ENCODE data around the gene TP73.

TP73 gene

DNA sequence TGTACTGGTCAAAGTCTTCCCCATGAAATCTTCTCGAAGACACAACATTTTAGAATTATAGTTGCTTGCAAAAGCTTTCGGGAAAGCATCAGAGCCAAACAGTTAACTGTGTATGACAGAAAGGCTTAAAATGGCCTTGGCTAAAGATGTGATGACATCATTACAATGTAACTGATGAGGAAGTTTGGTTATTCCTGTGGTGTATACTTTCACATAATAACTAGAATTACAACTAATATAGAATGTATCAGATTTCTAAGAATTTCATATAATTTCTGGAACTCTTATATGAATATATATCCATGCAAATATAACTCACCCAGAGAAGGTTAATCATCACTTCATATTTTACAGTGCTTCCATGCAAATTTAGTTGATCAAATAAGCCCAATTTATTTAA is 8.4 kb downstream of the TP73 start:
- no peak for DNase-seq (ENCODE audit: low read depth)
- TF ChIP-seq, protein P1, sequence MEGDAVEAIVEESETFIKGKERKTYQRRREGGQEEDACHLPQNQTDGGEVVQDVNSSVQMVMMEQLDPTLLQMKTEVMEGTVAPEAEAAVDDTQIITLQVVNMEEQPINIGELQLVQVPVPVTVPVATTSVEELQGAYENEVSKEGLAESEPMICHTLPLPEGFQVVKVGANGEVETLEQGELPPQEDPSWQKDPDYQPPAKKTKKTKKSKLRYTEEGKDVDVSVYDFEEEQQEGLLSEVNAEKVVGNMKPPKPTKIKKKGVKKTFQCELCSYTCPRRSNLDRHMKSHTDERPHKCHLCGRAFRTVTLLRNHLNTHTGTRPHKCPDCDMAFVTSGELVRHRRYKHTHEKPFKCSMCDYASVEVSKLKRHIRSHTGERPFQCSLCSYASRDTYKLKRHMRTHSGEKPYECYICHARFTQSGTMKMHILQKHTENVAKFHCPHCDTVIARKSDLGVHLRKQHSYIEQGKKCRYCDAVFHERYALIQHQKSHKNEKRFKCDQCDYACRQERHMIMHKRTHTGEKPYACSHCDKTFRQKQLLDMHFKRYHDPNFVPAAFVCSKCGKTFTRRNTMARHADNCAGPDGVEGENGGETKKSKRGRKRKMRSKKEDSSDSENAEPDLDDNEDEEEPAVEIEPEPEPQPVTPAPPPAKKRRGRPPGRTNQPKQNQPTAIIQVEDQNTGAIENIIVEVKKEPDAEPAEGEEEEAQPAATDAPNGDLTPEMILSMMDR (conservative IDR thresholded peaks at IDR 0.05; ENCODE audit: low read depth, low read length) = no peak
- H3K4me3 ChIP-seq (ENCODE audit: low read depth, low read length) = no peak overlapping the region

DNA sequence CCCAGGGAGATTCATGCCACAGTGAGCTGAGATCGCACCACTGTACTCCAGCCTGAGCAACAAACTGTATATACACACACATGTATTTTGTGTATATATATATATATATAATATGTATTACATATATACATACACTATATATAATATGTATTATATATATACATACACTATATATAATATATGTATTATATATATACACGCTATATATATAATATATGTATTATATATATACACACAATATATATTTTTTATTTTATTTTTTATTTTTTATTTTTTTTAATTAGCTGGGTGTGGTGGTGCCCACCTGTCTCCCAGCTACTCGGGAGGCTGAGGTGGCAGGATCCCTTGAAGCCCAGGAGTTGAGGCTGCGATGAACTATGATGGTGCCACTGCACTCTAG is 9.3 kb downstream of the TP73 start:
- no peak for DNase-seq (ENCODE audit: low read depth)
- H3K4me3 ChIP-seq (ENCODE audit: low read depth, low read length) = no peak overlapping the region
- TF ChIP-seq, protein P1 (conservative IDR thresholded peaks at IDR 0.05; ENCODE audit: low read depth, low read length) = no peak

DNA sequence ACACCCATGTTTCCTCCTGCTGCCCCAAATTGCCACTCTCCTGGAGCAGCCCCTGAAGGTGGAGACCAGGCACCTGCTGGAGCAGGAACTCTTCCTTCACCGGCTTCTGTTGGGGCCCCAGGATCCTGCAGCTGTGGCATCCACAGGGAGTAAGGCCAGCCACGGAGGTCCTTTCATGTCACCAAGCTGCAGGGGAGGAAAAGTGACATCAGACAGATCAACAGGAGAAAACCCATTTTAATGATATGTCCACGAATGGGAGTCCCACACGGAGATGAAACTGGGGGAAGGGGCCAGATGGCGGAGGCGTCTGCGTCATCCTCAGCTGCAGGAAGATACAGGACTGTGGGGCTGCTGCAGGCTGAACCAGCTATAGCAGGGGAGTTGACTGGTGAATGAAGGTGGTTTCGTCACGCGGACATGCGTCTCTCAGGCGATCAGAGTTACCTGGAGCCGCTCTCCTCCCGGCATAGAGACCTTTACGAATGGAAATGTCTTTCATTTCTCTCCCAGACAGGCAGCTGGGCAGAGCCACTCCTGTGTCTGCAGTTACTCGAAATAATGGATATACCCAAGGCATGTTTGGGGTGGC is 9.9 kb downstream of the TP73 start:
- DNase-seq (ENCODE audit: low read depth) = no peak
- TF ChIP-seq, protein P1 (conservative IDR thresholded peaks at IDR 0.05; ENCODE audit: low read depth, low read length) = no peak
- H3K4me3 ChIP-seq (ENCODE audit: low read depth, low read length) = no peak overlapping the region

DNA sequence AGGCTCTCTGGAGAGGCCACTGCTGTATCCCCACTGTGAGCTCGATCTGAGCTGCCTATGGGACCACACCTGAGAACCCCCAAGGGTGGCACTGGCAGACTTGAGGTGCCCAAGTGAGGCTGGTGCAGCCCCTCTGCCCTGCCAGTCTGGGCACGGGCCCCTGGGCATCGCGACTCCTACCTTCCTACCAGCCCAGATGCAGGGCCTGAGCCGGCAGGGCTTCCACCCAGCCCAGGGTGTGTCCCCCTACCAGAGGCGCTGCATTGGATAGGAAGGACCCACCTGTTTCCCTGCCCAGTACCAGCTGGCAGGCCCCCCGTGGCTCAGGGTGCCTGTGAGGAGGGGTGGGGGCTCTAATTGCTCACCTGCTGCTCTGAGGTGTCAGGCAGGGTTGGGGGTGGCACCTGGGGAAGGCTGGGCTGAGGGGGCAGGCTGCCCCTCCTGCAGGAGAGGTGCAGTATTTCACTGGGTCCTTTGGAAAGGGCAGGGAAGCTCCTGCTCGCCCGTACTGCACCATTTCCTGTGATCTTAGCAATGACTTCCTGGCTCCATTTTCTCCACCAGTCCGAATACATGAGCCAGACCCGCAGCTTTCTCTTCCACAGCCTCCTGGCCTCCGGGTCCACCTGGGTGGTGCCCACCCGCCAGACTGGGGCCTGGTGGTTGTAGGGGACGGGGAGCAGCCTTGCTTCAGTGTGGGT is 11.8 kb downstream of the TP73 start:
- TF ChIP-seq, protein P1 (conservative IDR thresholded peaks at IDR 0.05; ENCODE audit: low read depth, low read length) = no peak
- no peak overlapping the region for H3K4me3 ChIP-seq (ENCODE audit: low read depth, low read length)

DNA sequence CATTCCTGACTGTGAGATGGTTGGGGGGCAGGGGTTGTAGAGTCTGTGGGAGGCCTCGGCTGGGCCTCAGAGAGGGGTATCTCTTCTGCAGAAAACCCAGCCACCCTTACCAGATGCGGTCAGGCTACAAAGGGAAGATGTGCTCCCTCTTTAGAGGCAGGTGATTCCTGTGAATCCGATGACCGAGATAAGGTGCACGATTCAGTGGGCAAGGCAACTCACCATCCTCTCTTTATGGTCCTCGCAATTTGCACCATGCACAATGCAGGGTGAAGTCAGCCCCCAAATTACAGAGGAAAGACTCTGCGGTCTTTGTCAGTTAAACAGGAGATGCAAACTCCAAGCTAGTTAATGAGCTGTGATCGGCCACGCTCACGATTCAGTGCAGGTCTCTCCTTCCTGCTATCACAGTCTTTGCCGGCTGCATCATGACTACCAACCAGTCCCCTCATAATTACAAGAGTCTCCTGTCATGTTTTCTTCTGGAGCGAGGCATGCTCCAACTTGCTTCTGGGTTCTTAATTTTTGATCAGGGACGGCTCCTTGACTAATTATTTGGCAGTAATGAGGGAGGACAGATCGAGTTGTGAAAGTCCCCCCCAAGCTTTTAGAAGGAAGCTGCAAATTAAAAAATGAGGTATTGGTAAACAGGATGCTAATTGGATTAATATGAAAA is 12.5 kb downstream of the TP73 start:
- DNase-seq (ENCODE audit: low read depth) = no peak
- no peak overlapping the region for H3K4me3 ChIP-seq (ENCODE audit: low read depth, low read length)
- TF ChIP-seq, protein P1 (conservative IDR thresholded peaks at IDR 0.05; ENCODE audit: low read depth, low read length) = no peak

More for the DNA sequence above, 11.8 kb downstream of the TP73 start:
- DNase-seq (ENCODE audit: low read depth) = no peak

DNA sequence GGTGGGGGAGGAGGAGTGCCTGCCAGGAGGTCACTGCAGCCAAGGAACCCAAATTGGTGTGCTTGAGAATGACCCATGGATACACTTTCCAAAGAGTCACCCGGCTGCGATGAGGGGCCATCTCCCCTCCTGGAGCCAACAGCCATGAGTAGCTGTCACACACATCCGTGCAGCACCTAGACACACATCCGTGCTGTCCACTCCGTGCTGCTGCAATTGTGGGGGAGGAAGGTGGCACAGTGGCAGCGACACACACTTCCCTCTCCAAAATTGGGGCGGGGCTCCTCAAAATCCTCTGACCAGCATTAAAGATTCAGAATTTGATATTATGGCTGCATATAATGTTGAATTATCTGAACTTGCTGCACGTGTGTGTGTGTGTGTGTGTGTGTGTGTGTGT is 15.8 kb downstream of the TP73 start:
- no peak for DNase-seq (ENCODE audit: low read depth)
- TF ChIP-seq, protein P1 (conservative IDR thresholded peaks at IDR 0.05; ENCODE audit: low read depth, low read length) = no peak
- no peak overlapping the region for H3K4me3 ChIP-seq (ENCODE audit: low read depth, low read length)
